Hippocampal formation (tissue), 2 donors: ENCODE results near the gene RMND5B.
"Not testable (repeated sequence)": the region's sequence is repeated elsewhere in the genome, so short reads cannot be mapped to it uniquely, and the experiment has no call there.

Source experiments
- DNase-seq, 2 donors: peaks; one replicate each; lab custom pipeline; 2025; lab: John Stamatoyannopoulos, UW

Gene RMND5B

DNA sequence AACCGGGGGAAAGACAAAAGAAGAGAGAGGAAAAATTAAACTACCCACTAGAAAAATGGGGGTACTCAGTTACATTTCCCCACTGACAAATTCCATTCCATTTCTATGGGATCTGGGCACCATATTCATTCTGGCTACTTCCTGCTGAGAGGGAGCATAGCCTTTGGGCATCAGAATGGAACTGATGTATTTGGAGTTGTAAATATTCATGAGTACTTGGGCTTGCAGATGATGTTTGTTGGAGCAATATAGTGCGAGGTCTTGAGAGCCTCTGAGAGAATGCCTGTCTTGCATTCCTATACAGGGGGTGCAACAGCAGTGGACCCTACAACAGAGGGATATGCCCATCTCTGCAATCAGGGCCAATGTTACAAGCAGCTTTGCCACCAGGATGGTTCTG, 39.6 kb downstream of the RMND5B start:
- no peak for DNase-seq

DNA sequence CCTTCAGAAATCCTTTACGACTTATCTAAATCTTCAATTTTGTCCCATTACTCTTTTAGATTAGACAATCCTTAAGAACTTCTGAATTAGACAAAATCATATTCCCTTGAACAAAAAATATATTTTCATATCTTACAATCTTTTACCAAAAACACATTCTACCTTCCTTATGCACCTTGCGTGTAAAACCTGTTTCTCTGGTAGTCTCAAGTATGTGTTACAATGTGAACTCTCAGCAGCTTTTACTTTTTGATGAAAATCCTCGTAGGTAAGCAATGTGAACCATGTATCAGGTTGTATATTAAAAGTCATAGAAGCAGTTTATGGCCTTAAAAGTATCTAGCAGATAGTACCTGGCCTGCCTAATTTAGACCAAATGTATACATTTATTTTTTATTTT, 43.6 kb downstream of the RMND5B start:
- no peak for DNase-seq

GRCh38 chr5:178176791-178177190, 46.0 kb downstream of the RMND5B start:
- DNase-seq, result no peak

GRCh38 chr5:178177569-178177968, 46.8 kb downstream of the RMND5B start:
- no peak for DNase-seq

DNA sequence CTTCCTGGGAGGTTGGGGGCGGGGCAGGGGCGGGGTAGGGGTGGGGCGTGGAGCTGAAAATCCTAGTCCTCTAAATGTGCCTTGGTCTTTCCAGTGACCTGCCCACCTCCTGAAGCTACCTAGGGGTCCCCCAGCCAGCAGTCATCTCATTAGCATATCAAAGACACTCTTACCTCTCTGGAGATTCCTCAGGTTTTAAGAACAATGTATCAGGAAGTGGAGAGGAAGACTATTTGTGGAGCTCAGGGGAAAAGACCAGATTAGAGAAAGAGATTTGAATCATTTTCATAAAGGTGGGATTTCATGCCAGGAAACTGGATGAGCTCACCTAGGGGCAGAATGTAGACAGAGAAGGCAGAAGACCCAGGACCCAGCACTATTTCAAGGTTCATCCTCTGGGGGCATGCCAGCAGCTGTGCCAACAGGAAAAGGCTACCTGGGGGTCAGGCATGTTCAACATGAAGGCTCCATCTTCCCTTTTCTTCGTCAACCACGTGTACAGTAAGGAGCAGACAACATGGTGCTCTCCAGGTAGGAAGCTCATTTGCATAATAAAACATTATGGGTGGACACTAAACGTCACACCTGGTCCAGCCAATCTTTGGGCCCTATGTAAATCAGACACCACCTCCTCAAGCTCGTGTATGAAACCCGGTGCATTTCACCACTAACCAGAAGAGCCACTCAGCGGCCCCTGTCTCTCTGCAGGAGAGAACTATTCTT, 49.5 kb downstream of the RMND5B start:
- DNase-seq, result no peak

DNA sequence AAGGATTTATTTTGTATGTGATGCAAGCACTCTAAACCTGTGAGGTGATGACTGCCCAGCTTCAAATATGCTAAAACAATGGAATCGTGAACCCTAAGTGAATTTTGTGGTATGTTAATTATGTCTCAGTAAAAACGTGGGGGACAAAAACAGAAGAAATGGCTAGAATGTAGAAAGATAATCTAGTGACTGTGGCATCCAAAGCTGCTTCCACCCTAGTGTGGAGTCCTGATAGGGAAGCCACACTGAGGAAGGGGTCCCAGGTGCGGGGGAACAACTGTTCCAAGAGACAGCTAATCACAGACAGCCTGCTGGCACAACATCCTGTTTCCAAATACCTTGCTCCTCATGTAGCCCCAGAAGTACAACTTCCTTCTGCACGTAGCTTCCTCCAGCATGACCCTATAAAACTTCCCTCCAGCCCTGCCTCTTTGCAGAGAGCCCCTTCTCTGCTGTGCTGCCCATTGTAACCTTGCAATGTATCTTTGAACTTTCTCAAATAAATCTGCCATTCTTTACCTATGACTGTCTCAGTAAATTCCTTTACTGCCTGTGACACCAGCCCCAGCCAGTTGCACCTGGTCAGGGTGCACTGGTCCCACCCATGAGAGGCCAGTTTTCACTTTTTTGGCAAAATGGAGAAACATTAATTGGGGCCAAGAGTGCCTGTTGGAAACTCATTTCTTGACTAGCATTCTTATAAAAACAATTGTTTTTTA, 51.5 kb downstream of the RMND5B start:
- DNase-seq, result no peak

- no peak for DNase-seq
Measured at GRCh38 chr5:178186427-178186826, 55.6 kb downstream of the RMND5B start.

DNA sequence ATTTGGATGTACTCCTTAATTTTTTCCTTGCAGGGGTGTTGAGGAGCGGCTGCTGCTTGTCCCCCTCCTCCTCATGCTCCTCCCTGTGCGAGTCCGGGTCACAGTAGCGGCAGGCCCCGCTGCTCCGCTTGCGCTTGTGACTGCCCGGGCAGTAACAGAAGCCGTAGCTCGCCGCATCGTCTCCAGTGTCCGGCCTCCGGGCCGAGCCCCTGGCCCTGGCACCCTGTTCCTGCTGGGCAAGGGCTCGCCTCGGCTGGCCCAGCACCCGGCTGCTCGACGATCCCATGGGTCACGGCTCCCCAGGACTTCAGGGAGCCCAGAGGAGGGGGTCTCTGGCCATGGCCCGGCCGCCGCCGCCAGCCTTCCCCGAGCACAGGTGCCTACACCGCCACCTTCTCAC, 56.2 kb downstream of the RMND5B start, which contains the start of gene GMCL2:
GMCL2 (minus strand) TSS at position 358 of the 400 bp plus-strand sequence; CDS start at position 286, 72 bp downstream.
- no peak for DNase-seq

DNA sequence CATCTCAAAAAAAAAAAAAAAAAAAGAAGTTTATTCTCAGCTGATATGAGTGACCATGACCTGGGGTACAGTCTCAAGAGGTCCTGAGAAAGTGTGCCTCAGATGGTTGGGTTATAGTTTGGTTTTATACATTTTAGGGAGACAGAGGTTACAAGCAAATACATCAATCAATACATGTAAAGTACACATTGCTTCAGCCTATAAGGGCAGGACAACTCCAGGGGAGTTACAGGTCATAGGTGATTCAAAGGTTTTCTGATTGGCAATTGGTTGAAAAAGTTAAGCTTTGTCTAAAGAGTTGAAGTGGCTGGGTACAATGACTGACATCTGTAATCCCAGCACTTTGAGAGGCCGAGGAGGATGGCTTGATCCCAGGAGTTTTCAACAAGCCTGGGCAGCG, 58.6 kb downstream of the RMND5B start:
- DNase-seq, result no peak

DNA sequence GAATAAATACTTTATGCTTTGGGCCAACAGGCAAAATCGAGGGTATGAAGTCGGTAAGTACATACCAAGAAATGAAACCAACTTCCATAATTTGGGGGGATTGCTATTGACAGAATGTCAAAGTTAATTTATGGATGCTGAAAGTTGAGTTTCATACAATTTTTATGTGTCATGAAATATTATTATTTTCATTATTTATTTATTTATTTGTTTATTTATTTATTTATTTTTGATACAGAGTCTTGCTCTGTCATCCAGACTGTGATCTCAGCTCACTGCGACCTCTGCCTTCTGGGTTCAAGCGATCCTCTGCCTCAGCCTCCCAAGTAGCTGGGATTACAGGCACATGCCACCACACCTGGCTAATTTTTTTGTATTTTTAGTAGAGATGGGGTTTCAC, 60.8 kb downstream of the RMND5B start:
- DNase-seq, result no peak

- no peak for DNase-seq
Measured at GRCh38 chr5:178192244-178192643, 61.4 kb downstream of the RMND5B start.

DNA sequence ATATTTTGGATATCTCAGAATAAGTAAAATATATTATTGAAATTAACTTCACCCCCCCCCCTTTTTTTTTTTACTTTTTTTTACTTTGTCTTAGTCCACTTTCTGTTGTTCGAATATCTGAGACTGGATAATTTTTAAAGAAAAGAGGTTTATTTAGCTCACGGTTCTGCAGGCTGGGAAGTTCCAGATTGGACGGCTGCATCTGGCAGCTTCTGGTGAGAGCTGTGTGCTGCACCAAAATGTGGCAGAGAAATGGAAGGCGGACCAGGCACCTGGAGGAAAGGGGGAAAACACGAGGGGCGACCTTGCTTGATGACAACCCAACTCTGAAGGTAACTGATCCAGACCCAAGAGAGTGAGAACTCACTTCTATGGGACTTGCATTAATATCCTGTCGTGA, 62.0 kb downstream of the RMND5B start:
- DNase-seq, result no peak

GRCh38 chr5:178193251-178193809, 62.5 kb downstream of the RMND5B start:
- DNase-seq, result no peak

DNA sequence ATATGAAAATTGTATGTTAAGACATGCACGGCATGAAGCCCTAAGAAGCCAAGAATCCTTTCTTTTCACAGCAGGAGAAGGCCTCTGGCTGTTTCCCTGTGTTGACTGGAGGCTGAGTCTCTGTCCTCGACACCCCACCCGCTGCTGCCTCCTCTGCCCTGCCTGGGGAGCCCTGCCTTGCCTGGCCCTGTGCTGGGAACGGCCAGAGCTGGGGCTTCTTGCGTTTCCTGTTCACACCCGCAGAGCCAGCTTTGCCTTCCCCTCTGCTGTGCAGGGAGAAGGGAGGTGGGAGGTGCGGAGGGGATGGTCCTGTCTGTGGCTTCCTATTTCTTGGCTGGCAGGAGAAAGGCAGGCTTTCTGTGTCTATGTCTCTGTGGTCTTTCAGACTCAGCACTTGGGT, 63.2 kb downstream of the RMND5B start:
- DNase-seq, result no peak

GRCh38 chr5:178196281-178196812, 65.5 kb downstream of the RMND5B start:
- no peak for DNase-seq

DNA sequence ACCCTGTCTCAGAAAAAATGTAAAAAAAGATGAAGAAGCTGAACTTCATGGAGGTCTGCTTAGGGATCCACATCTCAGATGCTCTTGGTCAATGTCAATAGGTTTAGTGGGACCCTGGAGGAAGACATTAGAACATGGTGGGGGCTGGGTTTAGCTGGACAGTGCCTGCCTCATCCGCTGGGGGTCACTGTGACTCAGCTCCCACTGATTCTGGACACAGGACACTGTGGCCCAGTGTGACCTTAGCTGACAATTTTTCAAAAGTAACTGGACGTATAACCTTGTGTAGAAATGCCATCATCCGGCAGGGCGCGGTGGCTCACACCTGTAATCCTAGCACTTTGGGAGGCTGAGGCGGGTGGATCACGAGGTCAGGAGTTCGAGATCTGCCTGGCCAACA, 66.2 kb downstream of the RMND5B start:
- DNase-seq, result no peak

- DNase-seq, result not testable (repeated sequence)
Measured at GRCh38 chr5:178198151-178198550, 67.3 kb downstream of the RMND5B start.

GRCh38 chr5:178198706-178199105, 67.9 kb downstream of the RMND5B start:
- DNase-seq, result no peak

GRCh38 chr5:178199581-178200434, 69.0 kb downstream of the RMND5B start:
- DNase-seq, result no peak
